ENCODE data around the gene EFEMP2.

Gene EFEMP2

DNA sequence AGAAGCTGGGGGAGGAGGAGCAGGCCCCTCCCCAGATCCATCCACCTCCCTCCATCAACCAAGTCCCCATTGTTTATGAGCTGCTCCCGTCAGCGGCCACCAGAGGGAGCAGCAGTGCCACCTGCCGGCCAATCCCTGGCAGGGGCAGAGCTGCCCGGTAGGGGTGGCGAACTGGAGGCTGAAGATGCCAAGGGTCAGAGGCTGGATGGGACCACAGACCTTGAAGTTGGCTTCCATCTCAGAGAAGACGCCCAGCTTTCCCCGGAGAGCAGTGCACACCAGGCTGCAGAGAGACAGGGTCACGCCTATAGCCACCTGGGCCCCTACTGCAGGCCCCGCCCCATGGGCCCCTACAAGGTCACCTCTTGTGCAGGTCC is 12.1 kb upstream of the EFEMP2 start:
- peak; percentile 65 for DNase-seq

GRCh38 chr11:65883786-65884715 is 11.5 kb upstream of the EFEMP2 start:
- no peak for DNase-seq

GRCh38 chr11:65883058-65883761 is 10.6 kb upstream of the EFEMP2 start:
- no peak for DNase-seq

GRCh38 chr11:65882120-65883057 is 9.8 kb upstream of the EFEMP2 start:
- no peak for DNase-seq

DNA sequence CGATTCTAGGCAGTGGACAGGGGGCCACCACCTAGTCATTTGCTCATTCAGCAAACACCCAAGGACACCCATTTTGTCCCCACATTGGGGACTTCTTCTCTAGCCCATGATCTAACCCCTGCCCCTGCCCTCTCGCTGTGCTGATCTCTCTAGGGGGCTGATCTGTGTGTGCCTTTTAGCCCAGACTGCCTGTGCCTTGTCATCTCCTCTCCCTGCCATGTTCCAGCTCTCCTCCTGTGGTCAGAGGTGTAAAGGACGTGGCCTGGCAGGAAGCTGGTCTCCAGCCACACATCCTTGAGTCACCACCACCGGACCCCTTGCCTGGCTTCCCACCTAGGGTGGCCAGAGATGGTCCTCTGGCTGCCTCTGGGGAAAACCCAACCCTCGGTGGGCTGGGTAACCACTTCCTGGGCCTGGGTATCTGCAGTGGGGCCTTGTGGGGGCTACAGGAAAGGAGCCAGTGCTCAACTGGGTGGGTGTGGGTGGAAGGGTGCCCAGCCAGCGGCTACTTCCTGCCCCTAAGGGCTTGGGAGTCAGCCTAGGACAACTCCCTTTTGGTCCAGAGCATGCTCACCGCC is 8.3 kb upstream of the EFEMP2 start:
- no peak for DNase-seq

DNA sequence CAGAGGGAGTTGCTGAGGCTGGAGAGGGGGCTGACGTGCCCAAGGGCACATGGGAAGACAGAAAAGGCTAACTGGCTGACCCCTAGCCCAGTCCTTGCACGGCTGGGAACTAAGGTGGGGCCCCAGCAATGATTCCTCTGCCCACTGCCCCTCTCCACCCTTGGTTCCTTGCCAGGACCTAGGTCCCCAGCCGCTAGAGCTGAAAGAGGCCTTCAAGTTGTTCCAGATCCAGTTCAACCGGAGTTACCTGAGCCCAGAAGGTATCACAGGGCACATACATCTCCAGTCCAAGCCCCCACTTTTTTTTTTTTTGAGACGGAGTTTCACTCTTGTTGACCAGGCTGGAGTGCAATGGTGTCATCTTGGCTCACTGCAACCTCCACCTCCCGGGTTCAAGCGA is 7.4 kb upstream of the EFEMP2 start:
- DNase-seq: no peak

GRCh38 chr11:65879617-65880016 is 7.0 kb upstream of the EFEMP2 start, which contains the start of gene CTSW:
TSS of gene CTSW (plus strand) at chr11:65879837. CDS start at chr11:65879855, 18 bp downstream.
- DNase-seq: no peak

- peak; percentile 90 for DNase-seq
Measured at GRCh38 chr11:65873318-65874156, 937 bp upstream of the EFEMP2 start.

DNA sequence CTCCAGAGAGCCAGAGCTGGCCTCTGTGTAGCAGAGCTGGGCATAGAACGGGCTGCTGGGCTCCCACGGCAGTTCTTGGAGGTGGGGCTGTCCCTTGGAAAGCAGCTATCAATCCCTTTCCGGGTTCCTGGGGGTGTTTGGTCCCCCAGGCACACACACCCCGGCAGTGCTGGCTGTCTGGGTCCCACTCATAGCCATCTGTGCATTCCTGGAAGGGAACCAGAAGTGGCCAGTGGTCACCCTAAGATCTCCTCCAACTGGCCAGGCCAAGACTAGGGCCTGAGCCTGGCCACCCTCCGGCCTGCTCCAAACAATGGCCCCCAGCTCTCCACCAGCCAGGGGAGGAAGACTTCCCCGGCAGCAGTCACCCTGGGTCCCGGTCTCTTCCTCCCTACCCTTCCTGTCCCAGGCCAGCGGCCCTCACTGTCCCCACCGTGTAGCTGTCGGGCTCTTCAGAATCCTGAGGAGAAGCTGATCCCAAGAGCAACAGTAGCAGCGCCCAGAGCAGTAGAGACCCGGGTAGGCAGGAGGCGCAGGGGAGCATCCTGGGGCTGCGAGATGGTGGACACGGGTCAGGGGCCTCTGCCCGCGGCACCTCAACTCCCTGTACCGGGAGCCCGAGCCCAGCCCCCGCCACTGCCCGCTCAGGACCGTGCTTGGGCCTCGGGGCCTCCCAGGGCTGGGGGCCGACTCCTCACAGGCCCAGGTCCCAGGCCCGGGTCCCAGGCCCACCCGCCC is 620 bp downstream of the EFEMP2 start:
- no peak for DNase-seq

GRCh38 chr11:65870706-65871681 is 1.6 kb downstream of the EFEMP2 start:
- DNase-seq: no peak

- DNase-seq: no peak
Measured at GRCh38 chr11:65870307-65870658, 2.3 kb downstream of the EFEMP2 start.

DNA sequence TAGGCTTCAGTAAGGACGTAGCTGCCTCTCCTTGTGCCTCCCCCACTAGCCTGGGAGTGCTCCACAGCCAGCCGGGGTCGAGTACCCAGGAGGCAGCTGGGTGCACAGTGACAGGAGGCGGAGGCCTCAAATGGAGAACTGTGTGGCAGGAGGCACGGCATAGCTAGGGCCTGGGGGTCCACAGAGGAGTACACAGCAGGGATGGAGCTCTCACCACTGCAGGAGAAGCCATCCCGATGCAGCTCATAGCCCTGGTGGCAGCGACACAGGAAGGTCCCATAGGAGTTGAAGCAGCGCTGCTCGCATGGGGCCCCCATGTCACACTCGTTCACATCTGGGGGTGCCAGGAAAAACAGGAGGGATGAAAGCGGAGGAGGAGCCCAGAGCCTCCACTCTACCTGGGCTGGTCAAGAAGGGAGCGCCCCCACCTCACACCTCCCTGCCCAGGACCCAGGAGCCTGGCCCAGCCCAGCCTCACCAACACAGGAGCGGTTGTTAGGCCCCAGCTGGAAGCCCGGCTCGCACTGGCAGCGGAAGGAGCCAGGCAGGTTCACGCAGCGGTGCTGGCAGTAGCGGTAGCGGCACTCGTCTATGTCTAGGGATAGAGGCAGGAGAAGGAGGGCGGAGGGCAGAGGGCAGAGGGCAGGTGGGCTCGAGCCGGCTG is 2.8 kb downstream of the EFEMP2 start:
- DNase-seq: no peak

GRCh38 chr11:65868907-65869306 is 3.7 kb downstream of the EFEMP2 start:
- no peak for DNase-seq

DNA sequence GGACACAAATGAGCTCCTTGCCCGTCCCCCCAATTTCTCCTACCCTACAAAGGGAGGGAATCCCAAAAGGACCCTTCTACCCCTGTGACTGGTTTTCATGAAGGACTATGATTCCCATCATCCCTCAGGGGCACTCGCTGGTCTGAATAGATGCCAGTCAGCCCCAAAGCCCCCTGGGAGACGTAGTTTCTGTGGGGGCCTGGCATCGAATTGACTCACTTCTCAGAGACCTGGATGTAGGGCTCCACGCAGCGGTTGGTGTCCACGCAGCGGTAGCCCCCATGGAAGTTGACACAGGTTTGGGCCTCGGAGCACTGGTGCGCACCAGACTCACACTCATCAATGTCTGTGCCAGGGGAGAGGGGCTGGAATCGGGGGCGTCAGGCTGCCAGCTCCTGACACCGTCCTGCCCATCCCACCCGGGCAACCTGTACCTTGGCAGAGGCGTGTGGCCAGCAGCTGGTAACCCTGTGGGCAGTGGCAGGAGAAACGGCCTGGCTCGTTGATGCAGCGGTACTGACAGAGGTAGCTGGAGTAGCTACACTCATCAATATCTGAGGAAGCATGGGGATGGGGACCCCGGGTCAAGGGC is 4.4 kb downstream of the EFEMP2 start:
- DNase-seq: no peak

DNA sequence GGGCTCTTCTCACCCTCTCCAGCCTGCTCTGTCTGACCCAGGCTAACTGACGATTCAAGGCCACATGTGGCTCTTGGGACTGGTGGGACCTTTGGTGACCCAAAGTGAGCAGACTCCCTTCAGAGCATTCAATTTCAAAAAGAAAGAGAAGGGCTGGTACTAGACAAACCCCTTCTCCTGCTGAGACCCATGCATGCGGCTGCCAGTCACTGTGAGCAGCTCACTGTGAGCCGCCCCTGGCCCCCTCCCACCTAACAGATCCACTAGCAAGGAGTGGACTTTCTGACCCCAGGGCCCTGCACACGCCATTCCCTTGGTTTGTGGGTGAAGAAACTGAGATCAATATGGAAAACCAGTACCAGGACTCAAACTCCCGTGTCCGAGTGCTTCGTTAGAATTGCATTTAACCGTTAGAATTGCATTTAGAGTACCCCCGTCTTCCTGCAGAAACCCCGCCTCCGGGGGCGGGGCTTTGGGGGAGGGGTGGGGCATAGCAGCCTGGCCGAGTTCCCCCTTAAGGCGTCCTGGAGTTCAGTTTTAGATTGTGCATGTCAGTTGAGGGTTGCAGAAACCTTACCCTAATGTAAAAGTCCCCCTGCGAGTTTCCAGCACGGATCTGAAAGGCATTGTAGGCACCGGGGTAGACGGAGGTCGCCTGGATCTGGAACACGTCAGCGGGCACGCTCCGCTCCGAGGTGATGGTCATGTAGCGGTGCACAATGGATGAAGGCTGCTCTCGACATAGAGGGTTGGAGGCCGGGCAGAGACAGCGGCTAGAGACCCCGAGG is 5.1 kb downstream of the EFEMP2 start:
- DNase-seq: no peak

GRCh38 chr11:65866509-65867283 is 5.9 kb downstream of the EFEMP2 start:
- DNase-seq: no peak

GRCh38 chr11:65865550-65866172 is 6.9 kb downstream of the EFEMP2 start:
- DNase-seq: no peak
